ENCODE measurements around the gene UBE2F.

DNA sequence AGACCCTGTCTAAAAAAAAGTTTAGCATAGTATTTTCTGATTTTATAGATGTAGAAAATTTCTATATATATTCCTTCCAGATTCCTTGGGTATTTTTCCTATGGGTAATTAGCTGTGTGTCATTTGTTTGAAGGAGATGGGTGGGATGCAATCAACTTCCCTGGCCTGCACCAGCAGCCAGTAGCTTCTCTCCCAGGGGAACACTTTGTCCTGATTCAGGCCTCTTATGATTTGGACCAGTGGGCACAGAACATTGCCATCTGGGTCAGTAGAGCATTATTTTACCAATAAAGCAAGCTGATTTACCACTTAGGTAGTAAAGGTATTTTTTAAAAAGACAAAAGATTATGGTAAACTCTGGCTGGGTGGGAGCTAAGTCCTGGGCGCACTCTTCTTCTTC lies 26.9 kb downstream of the UBE2F start:
- TF ChIP-seq, protein P1, sequence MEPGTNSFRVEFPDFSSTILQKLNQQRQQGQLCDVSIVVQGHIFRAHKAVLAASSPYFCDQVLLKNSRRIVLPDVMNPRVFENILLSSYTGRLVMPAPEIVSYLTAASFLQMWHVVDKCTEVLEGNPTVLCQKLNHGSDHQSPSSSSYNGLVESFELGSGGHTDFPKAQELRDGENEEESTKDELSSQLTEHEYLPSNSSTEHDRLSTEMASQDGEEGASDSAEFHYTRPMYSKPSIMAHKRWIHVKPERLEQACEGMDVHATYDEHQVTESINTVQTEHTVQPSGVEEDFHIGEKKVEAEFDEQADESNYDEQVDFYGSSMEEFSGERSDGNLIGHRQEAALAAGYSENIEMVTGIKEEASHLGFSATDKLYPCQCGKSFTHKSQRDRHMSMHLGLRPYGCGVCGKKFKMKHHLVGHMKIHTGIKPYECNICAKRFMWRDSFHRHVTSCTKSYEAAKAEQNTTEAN (CRISPR knock-in tag; conservative IDR thresholded peaks at IDR 0.05) = no peak
- TF ChIP-seq TMF1 (CRISPR knock-in tag; IDR thresholded peaks at IDR 0.05; ENCODE audit: low read depth) (no peak), POLR2AphosphoS2 (IDR thresholded peaks at IDR 0.05; ENCODE audit: low read depth, low read length) (no peak), REST (IDR thresholded peaks at IDR 0.05; ENCODE audit: borderline replicate concordance in 1 of 2, low read depth in 1 of 2, low read length in 2 of 2) (no peak), ZSCAN29 (CRISPR knock-in tag; conservative IDR thresholded peaks at IDR 0.05) (no peak), HNF4G (IDR thresholded peaks at IDR 0.05; ENCODE audit: borderline replicate concordance, low read depth, low read length) (no peak), HNF4G (CRISPR knock-in tag; IDR thresholded peaks at IDR 0.05; ENCODE audit: borderline replicate concordance, low read depth) (no peak)
- TF ChIP-seq, protein P2, sequence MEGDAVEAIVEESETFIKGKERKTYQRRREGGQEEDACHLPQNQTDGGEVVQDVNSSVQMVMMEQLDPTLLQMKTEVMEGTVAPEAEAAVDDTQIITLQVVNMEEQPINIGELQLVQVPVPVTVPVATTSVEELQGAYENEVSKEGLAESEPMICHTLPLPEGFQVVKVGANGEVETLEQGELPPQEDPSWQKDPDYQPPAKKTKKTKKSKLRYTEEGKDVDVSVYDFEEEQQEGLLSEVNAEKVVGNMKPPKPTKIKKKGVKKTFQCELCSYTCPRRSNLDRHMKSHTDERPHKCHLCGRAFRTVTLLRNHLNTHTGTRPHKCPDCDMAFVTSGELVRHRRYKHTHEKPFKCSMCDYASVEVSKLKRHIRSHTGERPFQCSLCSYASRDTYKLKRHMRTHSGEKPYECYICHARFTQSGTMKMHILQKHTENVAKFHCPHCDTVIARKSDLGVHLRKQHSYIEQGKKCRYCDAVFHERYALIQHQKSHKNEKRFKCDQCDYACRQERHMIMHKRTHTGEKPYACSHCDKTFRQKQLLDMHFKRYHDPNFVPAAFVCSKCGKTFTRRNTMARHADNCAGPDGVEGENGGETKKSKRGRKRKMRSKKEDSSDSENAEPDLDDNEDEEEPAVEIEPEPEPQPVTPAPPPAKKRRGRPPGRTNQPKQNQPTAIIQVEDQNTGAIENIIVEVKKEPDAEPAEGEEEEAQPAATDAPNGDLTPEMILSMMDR (CRISPR knock-in tag; IDR thresholded peaks at IDR 0.05) = no peak
